Lung (tissue), 12 donors: Measurements from ENCODE around the gene RASGRF1. TPM values are rescaled to one million over a fixed set of nuclear protein-coding genes. Genes with fewer than 3 reads are reported as not detected.

ENCODE experiments used
- ATAC-seq: fragments of 200-7000 bp; cut with Tn5 transposase; one replicate; pipeline ENCODE4 v1.9.1; 2020; ENCODE audit warnings: moderate number of reproducible peaks; ENCODE audit not compliant: insufficient read depth, low FRiP score
- DNase-seq, 3 donors: peaks; one replicate each; pipeline ENCODE4 v3.0.0-alpha.2; 2013 to 2017
- H3K27ac ChIP-seq, 2 donors: one replicate each; pipeline ENCODE4 v1.5.1; 2013; ENCODE audit warnings: mild to moderate bottlenecking in 2 of 2, moderate library complexity in 2 of 2, control low read depth in 1 of 2, inconsistent platforms in 1 of 2, low read depth in 1 of 2, low read length in 1 of 2
- H3K27me3 ChIP-seq, 3 donors: one replicate each; pipeline ENCODE4 v1.5.1; 2013; ENCODE audit warnings: low read length in 2 of 3; ENCODE audit not compliant: control insufficient read depth in 3 of 3, insufficient read depth in 3 of 3
- H3K36me3 ChIP-seq, 4 donors: one replicate each; pipeline ENCODE4 v1.5.1; 2013; ENCODE audit warnings: low read length in 4 of 4, mild to moderate bottlenecking in 1 of 4, moderate library complexity in 1 of 4; ENCODE audit not compliant: control insufficient read depth in 4 of 4, insufficient read depth in 4 of 4
- H3K4me1 ChIP-seq, 5 donors: one replicate each; pipeline ENCODE4 v1.5.1; 2013; ENCODE audit warnings: low read length in 5 of 5, mild to moderate bottlenecking in 2 of 5, moderate library complexity in 1 of 5; ENCODE audit not compliant: control insufficient read depth in 5 of 5, insufficient read depth in 5 of 5
- H3K4me3 ChIP-seq: one replicate; pipeline ENCODE4 v1.5.1; 2013; ENCODE audit warnings: mild to moderate bottlenecking, control low read depth, moderate library complexity
- H3K9ac ChIP-seq, 2 donors: one replicate each; pipeline ENCODE4 v1.5.1; 2013; ENCODE audit warnings: low read length in 2 of 2, control low read depth in 1 of 2; ENCODE audit not compliant: insufficient read depth in 1 of 2
- H3K9me3 ChIP-seq, 4 donors: one replicate each; pipeline ENCODE4 v1.5.1; 2013; ENCODE audit warnings: low read length in 3 of 4, mild to moderate bottlenecking in 1 of 4, moderate library complexity in 1 of 4; ENCODE audit not compliant: control insufficient read depth in 4 of 4, insufficient read depth in 3 of 4
- WGBS, 2 donors: extraction: QIAGEN DNeasy Blood & Tissue Kit; methylation state at CpG; one replicate each; pipeline ENCODE4 v1.1.7; 2013; 5-methylcytosine and 5-hydroxymethylcytosine counted together
- polyA plus RNA-seq, 2 donors: library from polyadenylated mRNA; stranded (reverse); fragments of 200-250 nt; gene quantifications; one replicate each; pipeline ENCODE4 v1.2.1, GENCODE V29; 2013
- total RNA-seq, 2 donors: library from RNA; depleted of rRNA in 1 of 2; stranded (reverse); fragments of >200 nt in 1 of 2; gene quantifications; one replicate each; pipeline ENCODE4 v1.2.1, GENCODE V29; 2014 to 2021
- TF ChIP-seq, protein P1 (sequence below): IDR thresholded peaks from 2 replicates; pipeline ENCODE4 v1.5.1; 2012; ENCODE audit warnings: mild to moderate bottlenecking; ENCODE audit errors: control extremely low read depth, extremely low read depth
- donor health status: control.
- donor health status: control.
- donor health status: Bipolar disorder and iron deficiency.
- donor health status: healthy.
- donor health status: DM: yes; HTN: yes; CAD: no.

RASGRF1 gene
- total and polyA plus RNA-seq, 4 donors, result 10.9 to 71.2 (median 24.6) TPM

DNA sequence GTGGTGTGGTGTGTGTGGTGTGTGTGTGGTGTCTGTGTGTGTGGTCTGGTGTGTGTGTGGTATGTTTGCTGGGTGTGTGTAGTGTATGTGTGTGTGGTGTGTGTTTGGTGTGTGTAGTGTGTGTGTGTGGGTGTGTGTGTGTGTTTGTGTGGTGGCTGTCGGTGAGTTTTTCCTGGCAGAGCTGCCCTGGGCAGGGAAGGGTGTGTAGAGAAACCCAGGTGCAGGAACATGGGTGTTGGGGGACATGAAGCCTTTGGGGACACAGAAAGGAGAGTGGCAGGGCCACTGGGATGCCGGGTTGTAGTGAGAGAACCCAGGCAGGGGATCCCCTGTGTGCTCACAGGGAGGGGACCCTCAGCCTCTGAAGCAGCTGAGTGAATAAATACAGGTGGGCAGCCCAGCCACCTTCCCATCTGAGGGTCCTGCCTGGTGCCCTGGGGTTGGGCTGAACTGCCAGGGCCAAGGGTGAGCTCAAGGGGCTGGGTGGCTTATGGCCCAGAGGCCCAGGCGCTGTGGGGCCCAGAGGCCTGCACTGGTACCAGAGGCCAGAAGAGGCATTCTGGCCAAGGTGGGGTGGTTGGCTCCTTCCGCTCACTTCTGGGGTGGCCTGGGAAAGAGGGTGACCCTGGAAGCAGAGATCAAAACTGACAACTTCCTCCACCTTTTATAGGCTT, 97.2 kb downstream of the RASGRF1 start:
- ATAC-seq (peak; percentile 1), DNase-seq (no peak)
- no peak overlapping the region for H3K4me3 ChIP-seq
- H3K36me3 ChIP-seq, result no peaks in the 10 kb centered on the region
- peaks cover 0 to 30% (median 12%) of the 10 kb centered on the region in 5 donors for H3K4me1 ChIP-seq
- no peak overlapping the region for H3K9ac ChIP-seq
- H3K9me3 ChIP-seq, result no peaks in the 10 kb centered on the region
- TF ChIP-seq, protein P1, sequence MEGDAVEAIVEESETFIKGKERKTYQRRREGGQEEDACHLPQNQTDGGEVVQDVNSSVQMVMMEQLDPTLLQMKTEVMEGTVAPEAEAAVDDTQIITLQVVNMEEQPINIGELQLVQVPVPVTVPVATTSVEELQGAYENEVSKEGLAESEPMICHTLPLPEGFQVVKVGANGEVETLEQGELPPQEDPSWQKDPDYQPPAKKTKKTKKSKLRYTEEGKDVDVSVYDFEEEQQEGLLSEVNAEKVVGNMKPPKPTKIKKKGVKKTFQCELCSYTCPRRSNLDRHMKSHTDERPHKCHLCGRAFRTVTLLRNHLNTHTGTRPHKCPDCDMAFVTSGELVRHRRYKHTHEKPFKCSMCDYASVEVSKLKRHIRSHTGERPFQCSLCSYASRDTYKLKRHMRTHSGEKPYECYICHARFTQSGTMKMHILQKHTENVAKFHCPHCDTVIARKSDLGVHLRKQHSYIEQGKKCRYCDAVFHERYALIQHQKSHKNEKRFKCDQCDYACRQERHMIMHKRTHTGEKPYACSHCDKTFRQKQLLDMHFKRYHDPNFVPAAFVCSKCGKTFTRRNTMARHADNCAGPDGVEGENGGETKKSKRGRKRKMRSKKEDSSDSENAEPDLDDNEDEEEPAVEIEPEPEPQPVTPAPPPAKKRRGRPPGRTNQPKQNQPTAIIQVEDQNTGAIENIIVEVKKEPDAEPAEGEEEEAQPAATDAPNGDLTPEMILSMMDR, result no peak
- H3K27me3 ChIP-seq, result no peaks in the 10 kb centered on the region
- 74 to 91% methylated on average over 4 of the region's 4 CpGs for WGBS, 2 donors
- peak overlapping the region in 1 of 2 donors; percentile 72 for H3K27ac ChIP-seq

DNA sequence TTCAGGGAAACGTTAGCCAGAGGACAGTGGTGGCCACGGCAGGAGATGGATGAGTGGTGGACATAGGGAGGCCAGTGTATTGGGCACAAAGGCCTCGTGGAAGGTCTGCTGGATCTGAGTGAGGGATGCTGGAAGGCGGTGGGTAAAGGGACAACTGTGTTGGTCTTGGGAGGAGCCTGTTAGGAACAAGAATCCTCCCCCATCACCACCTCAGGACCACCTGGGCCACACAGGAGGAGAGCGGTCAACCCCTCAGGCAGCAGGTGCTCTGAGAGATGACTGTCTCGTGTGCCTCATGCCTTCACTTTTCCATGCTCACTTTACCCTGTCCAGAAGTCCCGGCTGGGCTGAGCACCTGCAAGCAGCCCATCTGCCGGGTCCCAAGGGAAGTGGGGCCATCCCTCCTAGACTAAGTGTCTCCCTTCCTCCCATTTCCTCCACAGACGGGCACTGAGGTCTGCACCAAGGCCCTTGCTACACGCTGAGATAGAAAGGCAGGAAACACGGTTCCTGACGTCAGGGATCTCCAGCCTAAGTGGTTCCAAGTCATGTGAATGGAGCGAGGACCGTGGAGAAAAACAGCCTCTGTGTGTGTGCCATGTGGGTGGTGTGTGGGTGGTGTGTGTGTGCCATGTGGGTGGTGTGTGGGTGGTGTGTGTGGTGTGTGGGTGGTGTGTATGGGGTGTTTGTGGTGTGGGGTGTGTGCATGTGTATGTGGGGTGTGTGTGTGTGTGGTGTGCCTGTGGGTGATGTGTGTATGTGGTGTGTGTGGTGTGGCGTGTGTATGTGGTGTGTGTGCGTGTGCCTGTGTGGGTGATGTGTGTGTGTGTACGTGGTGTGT, 97.9 kb downstream of the RASGRF1 start:
- Histone ChIP-seq H3K36me3 (no peaks in the 10 kb centered on the region), H3K4me1 (peaks cover 0 to 27% (median 9%) of the 10 kb centered on the region in 5 donors), H3K9ac (no peak overlapping the region), H3K4me3 (no peak overlapping the region), H3K27ac (peak overlapping the region in 1 of 2 donors; percentile 72), H3K9me3 (no peaks in the 10 kb centered on the region), H3K27me3 (no peaks in the 10 kb centered on the region)
- TF ChIP-seq, protein P1, result no peak
- WGBS, 2 donors, result 58 to 76% methylated on average over 17 of the region's 17 CpGs
- peak in 2 of 3 donors; percentile 25 to 59 for DNase-seq
- no peak for ATAC-seq

- Histone ChIP-seq H3K9ac (no peak overlapping the region), H3K4me1 (peaks cover 0 to 27% (median 9%) of the 10 kb centered on the region in 5 donors), H3K9me3 (no peaks in the 10 kb centered on the region), H3K36me3 (no peaks in the 10 kb centered on the region), H3K27me3 (no peaks in the 10 kb centered on the region), H3K4me3 (no peak overlapping the region), H3K27ac (peak overlapping the region in 1 of 2 donors; percentile 72)
- ATAC-seq (no peak), DNase-seq (no peak)
- 89% methylated on average over 15 of the region's 15 CpGs for WGBS, 2 donors
- TF ChIP-seq, protein P1, result no peak
These were observed 98.7 kb downstream of the RASGRF1 start for GRCh38 chr15:78991879-78992278.
